HepG2 (cell line): ENCODE data around the gene STX2. TPM values are rescaled to one million over a fixed set of nuclear protein-coding genes. Genes with fewer than 3 reads are reported as not detected.

ENCODE experiments used
- AGO2 ChIP-seq: fragments of 200-400 bp; formaldehyde crosslinking; optimal IDR thresholded peaks from 2 replicates; pipeline ENCODE3; 2017; ENCODE audit warnings: mild to moderate bottlenecking, low read depth, low read length, moderate library complexity
- BRF2 ChIP-seq: sonication (generic); formaldehyde crosslinking; IDR thresholded peaks from 2 replicates; pipeline ENCODE4 v1.8.1; 2022; ENCODE audit warnings: mild to moderate bottlenecking, missing genetic modification reagents
- HNRNPH1 ChIP-seq: fragments of 200-400 bp; formaldehyde crosslinking; optimal IDR thresholded peaks from 2 replicates; pipeline ENCODE3; 2017; ENCODE audit warnings: mild to moderate bottlenecking, low read depth, low read length
- MBNL3 ChIP-seq: fragments of 250-450 bp; sonication (Bioruptor Pico); conservative IDR thresholded peaks from 2 replicates; pipeline ENCODE4 v1.8.0; 2022; ENCODE audit warnings: mild to moderate bottlenecking, inconsistent platforms
- MTA1 ChIP-seq: sonication (generic); formaldehyde crosslinking; IDR thresholded peaks from 2 replicates; pipeline ENCODE4 v1.4.0; 2020; ENCODE audit warnings: missing genetic modification reagents, mild to moderate bottlenecking, borderline replicate concordance
- RBM22 ChIP-seq: fragments of 200-400 bp; formaldehyde crosslinking; optimal IDR thresholded peaks from 2 replicates; pipeline ENCODE3; 2017; ENCODE audit warnings: mild to moderate bottlenecking, low read length, moderate library complexity
- SALL1 ChIP-seq: sonication (generic); formaldehyde crosslinking; IDR thresholded peaks from 2 replicates; pipeline ENCODE4 v1.8.0; 2022; ENCODE audit warnings: mild to moderate bottlenecking, missing genetic modification reagents
- STAT5B ChIP-seq: sonication (generic); formaldehyde crosslinking; IDR thresholded peaks from 2 replicates; pipeline ENCODE4 v1.4.0; 2020; ENCODE audit warnings: missing genetic modification reagents
- U2AF2 ChIP-seq: fragments of 200-400 bp; formaldehyde crosslinking; IDR thresholded peaks from 2 replicates; pipeline ENCODE4 v1.6.1; 2017; ENCODE audit warnings: low read depth, mild to moderate bottlenecking, low read length
- ZBTB42 ChIP-seq: sonication (generic); formaldehyde crosslinking; IDR thresholded peaks from 2 replicates; pipeline ENCODE4 v1.5.0; 2020; ENCODE audit warnings: mild to moderate bottlenecking, missing genetic modification reagents
- ZHX2 ChIP-seq, 2 experiments: sonication (generic) in 1 of 2; formaldehyde crosslinking in 1 of 2; IDR thresholded peaks; 2 replicates each; pipeline versions ENCODE4 v1.6.1 to v1.9.0; 2014 to 2022; ENCODE audit warnings: antibody characterized with exemption in 1 of 2, borderline replicate concordance in 1 of 2, inconsistent platforms in 1 of 2, low read depth in 1 of 2, missing genetic modification reagents in 1 of 2
- ZNF256 ChIP-seq: sonication (generic); formaldehyde crosslinking; conservative IDR thresholded peaks from 2 replicates; pipeline ENCODE4 v1.4.0; 2020; ENCODE audit warnings: missing genetic modification reagents
- ZNF720 ChIP-seq: sonication (generic); formaldehyde crosslinking; IDR thresholded peaks from 2 replicates; pipeline ENCODE4 v1.4.0; 2020; ENCODE audit warnings: missing genetic modification reagents
- ZNF746 ChIP-seq: sonication (generic); formaldehyde crosslinking; IDR thresholded peaks from 2 replicates; pipeline ENCODE4 v1.8.0; 2022; ENCODE audit warnings: mild to moderate bottlenecking, missing genetic modification reagents
- polyA plus RNA-seq, 8 experiments: library from polyadenylated mRNA; depleted of rRNA in 3 of 8; stranded (reverse) in 7 of 8; unstranded in 1 of 8; fragments of >200 nt; fragmentation: Illumina TruSeq in 4 of 8; extraction: Trizol in 4 of 8; gene quantifications; 2 replicates each; pipeline versions ENCODE4 v1.2.1 to v1.2.3, GENCODE V29; 2011 to 2016; ENCODE audit warnings: low read depth in 4 of 8, missing spikeins in 1 of 8, mixed read lengths in 1 of 8; ENCODE audit not compliant: insufficient read depth in 1 of 8
- total RNA-seq, 5 experiments: library from RNA; depleted of rRNA; stranded (reverse); fragments of >200 nt; fragmentation: Illumina TruSeq; extraction: Trizol; gene quantifications; 2 replicates each; pipeline ENCODE4 v1.2.3, GENCODE V29; 2016; ENCODE audit warnings: low read depth in 1 of 5
- TF ChIP-seq, protein P1 (sequence below): sonication (generic); IDR thresholded peaks from 2 replicates; pipeline ENCODE4 v1.6.1; 2016; ENCODE audit warnings: low read depth, borderline replicate concordance
- TF ChIP-seq, protein P2 (sequence below): sonication (generic); formaldehyde crosslinking; IDR thresholded peaks from 2 replicates; pipeline ENCODE4 v1.4.0; 2020; ENCODE audit warnings: missing genetic modification reagents, mild to moderate bottlenecking, borderline replicate concordance

STX2 gene
- total and polyA plus RNA-seq, 2 of the 13 experiments (the other 11 are each of a cell fraction or from before 2014, with no cell fraction given), result 13.4 to 25.1 TPM

- TF ChIP-seq ZHX2 (IDR thresholded peaks at IDR 0.05; ENCODE audit: low read depth), result no peak
- peak; percentile 96; the same call in 1 of the 2 replicates for TF ChIP-seq ZHX2 (CRISPR knock-in tag; IDR thresholded peaks at IDR 0.05; ENCODE audit: borderline replicate concordance)
- no peak for TF ChIP-seq U2AF2
- TF ChIP-seq, protein P1, sequence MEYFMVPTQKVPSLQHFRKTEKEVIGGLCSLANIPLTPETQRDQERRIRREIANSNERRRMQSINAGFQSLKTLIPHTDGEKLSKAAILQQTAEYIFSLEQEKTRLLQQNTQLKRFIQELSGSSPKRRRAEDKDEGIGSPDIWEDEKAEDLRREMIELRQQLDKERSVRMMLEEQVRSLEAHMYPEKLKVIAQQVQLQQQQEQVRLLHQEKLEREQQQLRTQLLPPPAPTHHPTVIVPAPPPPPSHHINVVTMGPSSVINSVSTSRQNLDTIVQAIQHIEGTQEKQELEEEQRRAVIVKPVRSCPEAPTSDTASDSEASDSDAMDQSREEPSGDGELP, result no peak
- TF ChIP-seq MTA1 (CRISPR knock-in tag), result no peak
- no peak for TF ChIP-seq STAT5B (CRISPR knock-in tag)
- TF ChIP-seq, protein P2, sequence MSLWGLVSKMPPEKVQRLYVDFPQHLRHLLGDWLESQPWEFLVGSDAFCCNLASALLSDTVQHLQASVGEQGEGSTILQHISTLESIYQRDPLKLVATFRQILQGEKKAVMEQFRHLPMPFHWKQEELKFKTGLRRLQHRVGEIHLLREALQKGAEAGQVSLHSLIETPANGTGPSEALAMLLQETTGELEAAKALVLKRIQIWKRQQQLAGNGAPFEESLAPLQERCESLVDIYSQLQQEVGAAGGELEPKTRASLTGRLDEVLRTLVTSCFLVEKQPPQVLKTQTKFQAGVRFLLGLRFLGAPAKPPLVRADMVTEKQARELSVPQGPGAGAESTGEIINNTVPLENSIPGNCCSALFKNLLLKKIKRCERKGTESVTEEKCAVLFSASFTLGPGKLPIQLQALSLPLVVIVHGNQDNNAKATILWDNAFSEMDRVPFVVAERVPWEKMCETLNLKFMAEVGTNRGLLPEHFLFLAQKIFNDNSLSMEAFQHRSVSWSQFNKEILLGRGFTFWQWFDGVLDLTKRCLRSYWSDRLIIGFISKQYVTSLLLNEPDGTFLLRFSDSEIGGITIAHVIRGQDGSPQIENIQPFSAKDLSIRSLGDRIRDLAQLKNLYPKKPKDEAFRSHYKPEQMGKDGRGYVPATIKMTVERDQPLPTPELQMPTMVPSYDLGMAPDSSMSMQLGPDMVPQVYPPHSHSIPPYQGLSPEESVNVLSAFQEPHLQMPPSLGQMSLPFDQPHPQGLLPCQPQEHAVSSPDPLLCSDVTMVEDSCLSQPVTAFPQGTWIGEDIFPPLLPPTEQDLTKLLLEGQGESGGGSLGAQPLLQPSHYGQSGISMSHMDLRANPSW, result no peak
- TF ChIP-seq ZNF746, result peak; percentile 40; the same call in 1 of the 2 replicates
- no peak for TF ChIP-seq RBM22
- TF ChIP-seq ZNF256 (CRISPR knock-in tag), result no peak
- no peak for TF ChIP-seq HNRNPH1
- TF ChIP-seq AGO2, result peak; percentile 61
- TF ChIP-seq ZNF720, result no peak
- no peak for TF ChIP-seq BRF2 (CRISPR knock-in tag)
- TF ChIP-seq SALL1, result peak; percentile 81; the same call in 1 of the 2 replicates
- peak; percentile 73; the same call in 1 of the 2 replicates for TF ChIP-seq ZBTB42
- no peak for TF ChIP-seq MBNL3 (CRISPR knock-in tag)
Measured at GRCh38 chr12:130871286-130872178, 32.5 kb upstream of the STX2 start, which contains the start of gene RAN (continued).
